GM12874 (cell line): ENCODE measurements around the gene ARHGAP10.

Experiments
- CTCF ChIP-seq: IDR thresholded peaks from 2 replicates; pipeline ENCODE4 v1.5.1; 2011; ENCODE audit warnings: low read depth, mild to moderate bottlenecking, control low read depth, low read length, moderate library complexity; ENCODE audit not compliant: insufficient read depth

ARHGAP10 gene

GRCh38 chr4:147773261-147774184, 41.6 kb downstream of the ARHGAP10 start:
- no peak for TF ChIP-seq CTCF

GRCh38 chr4:147776716-147777115, 44.8 kb downstream of the ARHGAP10 start:
- TF ChIP-seq CTCF, result no peak

- no peak for TF ChIP-seq CTCF
Observed at GRCh38 chr4:147777456-147778091, 45.7 kb downstream of the ARHGAP10 start.

- no peak for TF ChIP-seq CTCF
Observed at GRCh38 chr4:147778942-147779341, 47.1 kb downstream of the ARHGAP10 start.

GRCh38 chr4:147779451-147779850, 47.6 kb downstream of the ARHGAP10 start:
- no peak for TF ChIP-seq CTCF

- TF ChIP-seq CTCF, result no peak
Observed at GRCh38 chr4:147780137-147780777, 48.4 kb downstream of the ARHGAP10 start.

GRCh38 chr4:147782087-147782781, 50.3 kb downstream of the ARHGAP10 start:
- no peak for TF ChIP-seq CTCF
